GM18909 (cell line): ENCODE measurements around the gene DACT2.
"Not testable (repeated sequence)": the region's sequence is repeated elsewhere in the genome, so short reads cannot be mapped to it uniquely, and the experiment has no call there.

ENCODE experiments used
- ATAC-seq: cut with Tn5 transposase; IDR thresholded peaks from one replicate; pipeline ENCODE4 v1.9.1; 2021; ENCODE audit warnings: mild to moderate bottlenecking; ENCODE audit not compliant: unreplicated experiment, poor library complexity

The DACT2 gene

DNA sequence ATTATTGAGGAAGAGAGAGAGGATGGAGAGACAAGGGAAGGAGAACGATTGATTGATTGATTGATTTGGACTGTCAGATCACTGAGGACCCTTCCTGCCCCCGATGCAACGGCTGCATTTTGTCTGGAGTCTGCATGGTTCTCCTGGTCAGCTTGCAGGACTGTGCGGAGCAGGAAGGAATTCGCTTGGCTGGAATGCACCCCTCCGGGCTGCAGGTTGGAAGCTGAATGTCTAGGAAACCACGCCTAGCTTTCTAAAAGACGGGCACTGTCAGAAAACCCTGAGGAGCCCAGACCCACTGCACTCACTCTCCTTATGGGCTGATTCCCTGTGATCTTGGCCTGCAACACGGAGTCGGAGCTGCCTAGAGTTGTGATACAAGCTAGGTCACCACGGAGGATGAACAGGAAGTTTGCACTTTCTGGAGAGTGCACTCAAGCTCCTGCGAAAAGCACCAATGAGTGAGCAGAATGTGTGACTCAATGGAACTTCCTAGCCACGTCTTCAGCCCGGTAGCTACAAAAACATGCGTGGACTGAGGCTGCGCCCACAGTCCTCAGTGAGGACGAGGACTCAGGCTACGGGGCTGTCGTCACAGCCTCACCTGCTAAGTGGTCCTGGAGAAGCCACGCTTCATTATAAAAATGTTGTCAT is 14.4 kb downstream of the DACT2 start:
- ATAC-seq: no peak

- no peak for ATAC-seq
These were observed 14.9 kb downstream of the DACT2 start for GRCh38 chr6:168304752-168305015.

GRCh38 chr6:168303982-168304751 is 15.4 kb downstream of the DACT2 start:
- ATAC-seq: no peak

- no peak for ATAC-seq
These were observed 17.0 kb downstream of the DACT2 start for GRCh38 chr6:168302534-168302933.

GRCh38 chr6:168301648-168302398 is 17.8 kb downstream of the DACT2 start:
- no peak for ATAC-seq

GRCh38 chr6:168300975-168301647 is 18.5 kb downstream of the DACT2 start:
- ATAC-seq: no peak

GRCh38 chr6:168299541-168300511 is 19.8 kb downstream of the DACT2 start:
- no peak for ATAC-seq

- no peak for ATAC-seq
These were observed 21.9 kb downstream of the DACT2 start for GRCh38 chr6:168297643-168298042.

- no peak for ATAC-seq
These were observed 24.7 kb downstream of the DACT2 start for GRCh38 chr6:168294901-168295300.

DNA sequence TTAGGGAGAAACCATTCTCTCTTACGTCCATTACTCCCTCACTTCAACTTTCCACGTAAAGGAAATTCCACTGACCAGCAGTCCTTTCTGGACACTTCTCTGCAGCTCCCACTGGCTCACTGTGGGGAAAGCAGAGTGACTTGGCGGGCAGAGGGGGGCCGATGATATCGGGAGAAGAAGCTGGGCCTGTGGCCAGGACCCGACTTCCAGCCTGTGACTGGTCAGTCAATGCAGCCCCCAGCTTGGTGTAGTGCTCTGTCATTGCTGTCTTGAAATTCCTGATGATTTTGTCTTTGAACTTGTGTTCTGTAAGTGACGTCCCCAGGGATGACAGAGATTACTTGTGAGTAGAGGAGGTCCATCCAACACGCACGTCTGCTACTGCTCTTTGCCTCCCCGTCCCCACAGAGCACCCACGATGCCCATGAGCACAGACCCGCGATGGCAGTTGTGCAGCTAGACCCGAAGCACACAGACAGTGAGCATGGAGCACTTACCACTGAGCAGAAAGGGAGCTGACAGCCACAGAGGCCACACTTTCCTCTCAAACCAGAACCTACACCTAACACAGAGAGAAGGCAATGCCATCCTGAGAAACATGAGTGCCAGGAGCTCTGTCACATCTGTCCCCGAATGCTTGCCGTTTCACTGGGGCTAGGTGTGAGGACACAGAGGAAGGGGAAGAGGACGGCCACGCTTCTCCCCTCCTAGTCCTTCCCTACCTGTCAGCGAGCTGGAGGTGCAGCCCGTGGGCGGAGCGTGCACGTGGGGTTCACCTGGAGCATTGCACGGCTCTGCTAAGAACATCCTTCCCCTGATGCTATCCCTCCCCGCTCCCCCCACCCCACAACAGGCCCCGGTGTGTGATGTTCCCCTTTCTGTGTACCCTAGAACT is 25.7 kb downstream of the DACT2 start:
- ATAC-seq: no peak

DNA sequence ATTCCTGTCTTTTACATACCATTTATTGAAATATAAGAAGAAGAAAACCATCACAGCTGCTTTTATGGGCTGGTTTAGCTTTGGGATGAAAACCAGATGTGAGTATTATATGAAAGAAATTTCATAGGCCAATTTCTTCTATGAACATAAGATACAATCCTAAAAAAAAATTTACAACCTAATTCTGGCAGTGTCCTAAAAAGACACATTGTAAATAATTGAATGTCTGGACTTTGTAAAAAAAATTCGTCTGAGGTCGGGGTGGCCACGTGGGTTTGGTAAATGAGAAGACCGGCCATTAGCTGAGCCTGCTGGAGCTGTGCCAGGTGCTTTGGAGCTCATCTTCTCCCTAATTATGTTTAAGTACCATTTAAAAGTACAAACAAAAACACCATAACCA is 26.8 kb downstream of the DACT2 start:
- ATAC-seq: no peak

DNA sequence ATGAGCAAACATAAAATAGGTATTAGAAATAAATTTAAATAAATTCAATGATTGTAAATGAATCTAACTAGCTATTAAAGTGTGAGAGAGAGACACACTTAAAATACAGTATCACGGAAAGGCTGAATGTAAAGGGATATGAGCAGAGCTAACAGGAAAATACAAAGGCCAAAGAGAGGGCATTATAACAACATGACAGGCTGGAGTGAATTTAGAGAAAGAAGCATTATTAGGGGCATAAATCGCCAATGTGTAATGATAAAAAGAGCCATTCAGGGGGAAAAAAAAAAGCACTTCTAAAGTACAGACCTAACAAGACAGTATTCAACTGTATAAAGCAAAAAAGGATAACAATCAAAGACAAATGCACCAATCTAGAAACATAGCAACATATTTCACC is 28.1 kb downstream of the DACT2 start:
- no peak for ATAC-seq

DNA sequence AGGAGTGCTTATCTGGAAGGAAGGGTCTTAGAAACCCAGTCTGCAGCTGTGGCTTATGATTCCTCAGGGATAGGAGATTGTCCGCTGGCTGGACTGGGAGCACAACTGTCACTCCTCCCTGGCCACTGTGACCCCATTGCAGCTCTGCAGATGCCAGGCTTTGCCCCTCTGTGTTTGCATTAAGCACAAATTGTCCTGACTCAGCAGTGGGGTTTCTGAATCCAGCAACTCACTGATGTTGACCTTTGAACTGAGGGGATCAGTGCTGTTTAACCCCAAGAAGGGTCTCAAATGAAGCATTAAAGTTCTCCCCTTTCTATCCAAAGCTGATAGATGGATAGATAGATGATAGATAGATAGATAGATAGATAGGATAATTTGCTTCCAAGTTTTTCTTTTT is 29.5 kb downstream of the DACT2 start:
- ATAC-seq: no peak

GRCh38 chr6:168289571-168289962 is 30.0 kb downstream of the DACT2 start:
- no peak for ATAC-seq

DNA sequence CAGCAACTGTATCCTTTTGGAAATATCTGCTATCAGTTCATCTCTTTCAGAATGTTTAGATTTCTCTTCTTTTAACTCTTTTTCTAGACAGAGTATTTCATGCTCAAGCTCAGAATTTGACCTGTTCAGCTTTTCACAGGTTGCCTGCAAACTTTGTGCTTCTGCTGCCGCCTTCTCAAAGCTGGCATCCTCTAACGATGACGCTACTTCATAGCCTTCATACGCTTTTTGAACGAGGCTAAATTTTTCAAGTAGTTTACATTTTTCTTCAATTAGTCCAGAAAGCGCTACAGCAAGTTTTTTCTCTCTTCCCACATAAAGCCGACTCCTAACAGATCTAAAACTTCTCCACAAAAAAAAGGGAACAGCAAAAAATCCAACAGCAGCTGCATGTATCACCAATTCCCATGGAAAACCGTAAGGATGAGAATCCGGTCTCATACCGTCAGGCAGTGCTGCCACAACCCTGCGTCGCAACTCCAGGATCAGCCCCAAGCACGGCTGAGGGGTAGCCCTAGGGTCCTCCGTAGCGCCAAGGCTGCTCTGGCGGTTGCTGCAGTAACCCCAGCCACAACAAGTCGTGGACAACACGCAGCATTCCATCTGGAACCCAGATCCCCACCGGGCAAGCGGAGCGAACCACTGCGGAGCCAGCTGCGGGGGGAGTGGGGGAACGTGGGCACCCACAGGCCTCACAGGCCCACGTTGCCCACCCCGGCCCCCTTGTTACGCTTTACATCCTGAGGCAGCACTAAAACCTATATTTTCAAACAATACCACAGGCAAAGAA is 30.6 kb downstream of the DACT2 start:
- no peak for ATAC-seq

GRCh38 chr6:168287460-168287859 is 32.1 kb downstream of the DACT2 start:
- not testable (repeated sequence) for ATAC-seq

GRCh38 chr6:168286771-168287446 is 32.7 kb downstream of the DACT2 start:
- ATAC-seq: not testable (repeated sequence)

GRCh38 chr6:168286116-168286515 is 33.5 kb downstream of the DACT2 start:
- ATAC-seq: no peak
